Endothelial cell of umbilical vein (primary cell): Measurements from ENCODE around the gene IFNA10. TPM values are rescaled to one million over a fixed set of nuclear protein-coding genes. Genes with fewer than 3 reads are reported as not detected.

Experiments used
- BruUV-seq: library from RNA; stranded (reverse); fragments of 400-500 nt; replicated peaks from 2 replicates; lab custom pipeline; 2021; lab: Mats Ljungman, UMichigan
- CTCF ChIA-PET: fragments of 300-600, 350-600 bp; sonication (Branson Sonifier 250); formaldehyde crosslinking; loops from one replicate; lab custom pipeline; 2021; ENCODE audit warnings: antibody characterized with exemption, inconsistent platforms; lab: Charles Lee
- POLR2A ChIA-PET: fragments of 300-600, 350-600 bp; sonication (Branson Sonifier 250); formaldehyde crosslinking; loops from one replicate; lab custom pipeline; 2021; ENCODE audit warnings: antibody characterized with exemption, inconsistent platforms; lab: Charles Lee
- DNase-seq: peaks from one replicate; pipeline ENCODE4 v3.0.0-alpha.2; 2011; ENCODE audit warnings: low read depth, low spot score
- FAIRE-seq: peaks from 2 replicates; lab custom pipeline; 2011; peaks lifted over from hg19 to GRCh38; lab: Jason Lieb, UNC
- H2AFZ ChIP-seq: 2 replicates; pipeline ENCODE4 v1.6.0; 2012; ENCODE audit warnings: low read depth, low read length, control low read depth, inconsistent platforms
- H3K27ac ChIP-seq: 2 replicates; pipeline ENCODE4 v1.5.1; 2011; ENCODE audit warnings: low read depth, mild to moderate bottlenecking, control low read depth, low read length, moderate library complexity; ENCODE audit not compliant: insufficient read depth
- H3K27me3 ChIP-seq, 2 experiments: 2 replicates each; pipeline versions ENCODE4 v1.6.0 to v1.6.1; 2011; ENCODE audit warnings: low read length in 2 of 2, mixed read lengths in 1 of 2; ENCODE audit not compliant: control insufficient read depth in 2 of 2, insufficient read depth in 2 of 2
- H3K36me3 ChIP-seq, 2 experiments: 2 replicates in 1 of 2; 3 replicates in 1 of 2; pipeline ENCODE4 v1.5.1; 2011; ENCODE audit warnings: low read length in 2 of 2, mild to moderate bottlenecking in 1 of 2, moderate library complexity in 1 of 2; ENCODE audit not compliant: control insufficient read depth in 2 of 2, insufficient read depth in 2 of 2; ENCODE audit errors: extremely low read depth in 1 of 2
- H3K4me1 ChIP-seq: 3 replicates; pipeline ENCODE4 v1.5.1; 2011; ENCODE audit warnings: mild to moderate bottlenecking, low read length; ENCODE audit not compliant: control insufficient read depth, insufficient read depth; ENCODE audit errors: extremely low read depth
- H3K4me2 ChIP-seq: 2 replicates; pipeline ENCODE4 v1.6.1; 2011; ENCODE audit warnings: low read length, control low read depth, mixed read lengths; ENCODE audit not compliant: insufficient read depth
- H3K4me3 ChIP-seq, 3 experiments: fragments of 200-600 bp in 1 of 3; sonication (generic), shearing (Covaris generic) in 1 of 3; replicated peaks in 1 of 3; 2 replicates each; pipeline ENCODE4 v1.5.1; 2011 to 2016; ENCODE audit warnings: control low read depth in 3 of 3, low read length in 3 of 3, mild to moderate bottlenecking in 2 of 3, inconsistent platforms in 1 of 3, low read depth in 1 of 3, moderate library complexity in 1 of 3; ENCODE audit not compliant: insufficient read depth in 1 of 3
- H3K79me2 ChIP-seq: 2 replicates; pipeline ENCODE4 v1.6.0; 2012; ENCODE audit warnings: low read length, inconsistent platforms; ENCODE audit not compliant: control insufficient read depth, insufficient read depth
- H3K9ac ChIP-seq: replicated peaks from 2 replicates; pipeline ENCODE3; 2011; ENCODE audit warnings: low read length, control low read depth; ENCODE audit not compliant: insufficient read depth; ENCODE audit errors: extremely low read depth
- H3K9me1 ChIP-seq: replicated peaks from 3 replicates; pipeline ENCODE4 v1.6.0; 2011; ENCODE audit warnings: mild to moderate bottlenecking, low read length; ENCODE audit not compliant: control insufficient read depth, insufficient read depth; ENCODE audit errors: extremely low read depth
- H3K9me3 ChIP-seq: replicated peaks from 2 replicates; pipeline ENCODE4 v1.5.1; 2012; ENCODE audit warnings: low read length, inconsistent platforms; ENCODE audit not compliant: control insufficient read depth, insufficient read depth
- H4K20me1 ChIP-seq: replicated peaks from 2 replicates; pipeline ENCODE3; 2011; ENCODE audit warnings: mild to moderate bottlenecking, low read length; ENCODE audit not compliant: control insufficient read depth, insufficient read depth; ENCODE audit errors: extremely low read depth
- FOS ChIP-seq: IDR thresholded peaks from 2 replicates; pipeline ENCODE4 v1.6.1; 2011; ENCODE audit warnings: mild to moderate bottlenecking, low read length, moderate library complexity, borderline replicate concordance; ENCODE audit not compliant: insufficient read depth
- GATA2 ChIP-seq: IDR thresholded peaks from 2 replicates; pipeline ENCODE4 v1.7.0; 2011; ENCODE audit warnings: low read depth, mild to moderate bottlenecking, moderate library complexity, mixed read lengths, low read length; ENCODE audit not compliant: insufficient read length, insufficient read depth
- JUN ChIP-seq: IDR thresholded peaks from 2 replicates; pipeline ENCODE4 v1.6.1; 2011; ENCODE audit warnings: borderline replicate concordance, low read depth; ENCODE audit not compliant: insufficient read length, insufficient read depth
- POLR2A ChIP-seq: IDR thresholded peaks from 2 replicates; pipeline ENCODE4 v1.6.1; 2012; ENCODE audit warnings: low read depth, mild to moderate bottlenecking, control low read depth, low read length
- POLR2AphosphoS5 ChIP-seq: IDR thresholded peaks from 2 replicates; pipeline ENCODE4 v1.6.1; 2012; ENCODE audit warnings: low read depth, mild to moderate bottlenecking, control low read depth, low read length, moderate library complexity; ENCODE audit not compliant: insufficient read depth
- dilution Hi-C: fragments of 300-500 bp; cut with MboI; formaldehyde crosslinking; loops from one replicate; pipeline ENCODE4 v1.15.0; 2019; ENCODE audit warnings: low sequenced_read_pairs; ENCODE audit not compliant: extremely low pct_ligation_motif_present
- intact Hi-C: fragments of 100-400 bp; cut with micrococcal nuclease; formaldehyde crosslinking; loops from one replicate; pipeline ENCODE4 v1.10.0; 2022
- polyA plus RNA-seq, 4 experiments: library from polyadenylated mRNA; depleted of rRNA in 3 of 4; stranded (reverse) in 3 of 4; unstranded in 1 of 4; fragments of >200 nt; gene quantifications; 2 replicates each; pipeline versions ENCODE4 v1.2.1 to v1.2.3, GENCODE V29; 2011 to 2012; ENCODE audit warnings: missing spikeins in 1 of 4
- small RNA-seq: library from RNA; depleted of rRNA; stranded (forward); fragments of <200 nt; gene quantifications from one replicate; pipeline ENCODE3, GENCODE V24; 2012; ENCODE audit warnings: low replicate concordance, low read depth; ENCODE audit not compliant: insufficient read depth, insufficient read length
- total RNA-seq: library from RNA; stranded (reverse); gene quantifications from 2 replicates; pipeline ENCODE4 v1.2.3, GENCODE V29; 2021
- TF ChIP-seq, protein P1 (sequence below), 2 donors: IDR thresholded peaks; 1 replicate in 1 of 2; 2 replicates in 1 of 2; pipeline ENCODE4 v1.5.1; 2011; ENCODE audit warnings: low read length in 2 of 2, mild to moderate bottlenecking in 2 of 2, moderate library complexity in 2 of 2, control low read depth in 1 of 2, inconsistent platforms in 1 of 2, low read depth in 1 of 2; ENCODE audit not compliant: insufficient read depth in 1 of 2; ENCODE audit errors: extremely low read depth in 1 of 2
- TF ChIP-seq, protein P2 (sequence below): IDR thresholded peaks from 2 replicates; pipeline ENCODE4 v1.6.1; 2011; ENCODE audit not compliant: insufficient read depth, insufficient read length

The IFNA10 gene
- total and polyA plus RNA-seq, 2 donors (not counting 3 experiments of a cell fraction or from before 2014, with no cell fraction given), result not detected

DNA sequence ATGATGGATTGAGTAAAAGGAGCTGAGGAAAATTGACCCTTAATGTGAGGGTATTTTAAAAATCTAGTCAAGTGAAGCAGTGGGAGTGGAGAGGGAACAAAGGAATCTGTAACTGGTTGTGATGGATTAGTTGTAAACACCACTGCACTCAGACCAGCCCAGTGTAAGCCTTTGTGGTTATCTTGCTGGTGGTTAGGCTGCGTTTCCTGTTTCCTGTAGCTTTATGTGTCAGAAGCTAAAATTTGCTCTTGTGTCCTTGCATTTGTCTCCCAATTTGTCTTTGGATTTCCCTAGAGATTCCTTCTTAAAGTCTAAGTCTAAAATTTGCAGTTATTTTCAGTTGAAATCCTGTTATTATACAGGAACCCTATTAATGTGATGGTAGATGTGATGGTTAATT lies 46.8 kb downstream of the IFNA10 start:
- DNase-seq (peak; percentile 18), FAIRE-seq (no peak)
- no peaks in the 10 kb centered on the region for H3K9me1 ChIP-seq
- H3K27ac ChIP-seq, result no peak overlapping the region
- ChIA-PET POLR2A (no interaction called here), CTCF (interaction anchor here (0.6 to 1.7 kb wide), 3 partner anchors 23 to 236 kb away, joined by 3 to 5 read pairs (median 3); no protein-coding TSS in a partner anchor)
- H3K9me3 ChIP-seq, result no peaks in the 10 kb centered on the region
- H2AFZ ChIP-seq, result no peak overlapping the region
- no peaks in the 10 kb centered on the region for H4K20me1 ChIP-seq
- no peak overlapping the region for H3K4me3 ChIP-seq
- H3K27me3 ChIP-seq, result peaks cover 0 to 4% of the 10 kb centered on the region in 2 experiments
- dilution Hi-C loops, result no loop called here
- H3K9ac ChIP-seq, result no peak overlapping the region
- TF ChIP-seq FOS (peak; percentile 12), JUN (peak; percentile 33), GATA2 (no peak), POLR2A (no peak), POLR2AphosphoS5 (no peak)
- TF ChIP-seq, protein P1, sequence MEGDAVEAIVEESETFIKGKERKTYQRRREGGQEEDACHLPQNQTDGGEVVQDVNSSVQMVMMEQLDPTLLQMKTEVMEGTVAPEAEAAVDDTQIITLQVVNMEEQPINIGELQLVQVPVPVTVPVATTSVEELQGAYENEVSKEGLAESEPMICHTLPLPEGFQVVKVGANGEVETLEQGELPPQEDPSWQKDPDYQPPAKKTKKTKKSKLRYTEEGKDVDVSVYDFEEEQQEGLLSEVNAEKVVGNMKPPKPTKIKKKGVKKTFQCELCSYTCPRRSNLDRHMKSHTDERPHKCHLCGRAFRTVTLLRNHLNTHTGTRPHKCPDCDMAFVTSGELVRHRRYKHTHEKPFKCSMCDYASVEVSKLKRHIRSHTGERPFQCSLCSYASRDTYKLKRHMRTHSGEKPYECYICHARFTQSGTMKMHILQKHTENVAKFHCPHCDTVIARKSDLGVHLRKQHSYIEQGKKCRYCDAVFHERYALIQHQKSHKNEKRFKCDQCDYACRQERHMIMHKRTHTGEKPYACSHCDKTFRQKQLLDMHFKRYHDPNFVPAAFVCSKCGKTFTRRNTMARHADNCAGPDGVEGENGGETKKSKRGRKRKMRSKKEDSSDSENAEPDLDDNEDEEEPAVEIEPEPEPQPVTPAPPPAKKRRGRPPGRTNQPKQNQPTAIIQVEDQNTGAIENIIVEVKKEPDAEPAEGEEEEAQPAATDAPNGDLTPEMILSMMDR (IDR thresholded peaks at IDR 0.05; ENCODE audit: extremely low read depth in 1 of 2, insufficient read depth in 1 of 2, low read depth in 1 of 2, low read length in 2 of 2), result no peak
- TF ChIP-seq, protein P2, sequence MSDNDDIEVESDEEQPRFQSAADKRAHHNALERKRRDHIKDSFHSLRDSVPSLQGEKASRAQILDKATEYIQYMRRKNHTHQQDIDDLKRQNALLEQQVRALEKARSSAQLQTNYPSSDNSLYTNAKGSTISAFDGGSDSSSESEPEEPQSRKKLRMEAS, result no peak
- no peaks in the 10 kb centered on the region for H3K79me2 ChIP-seq
- H3K36me3 ChIP-seq, result no peaks in the 10 kb centered on the region
- no TSS peak for BruUV-seq
- H3K4me2 ChIP-seq, result peak overlapping the region; percentile 2
- peaks cover 5% of the 10 kb centered on the region for H3K4me1 ChIP-seq
- intact Hi-C loops, result no loop called here

Small RNAs within 50 kb of the gene (small RNA-seq; reads per million reads assigned to genes)
- not detected for gene RF00019

Other genes with a start within 250 kb of the IFNA10 start
- gene HACD4, start 175.5 kb downstream of the IFNA10 start, total RNA-seq, result 1.2 and 1.4 TPM in 2 replicates
- gene HACD4, start 175.5 kb downstream of the IFNA10 start, polyA plus RNA-seq, result 1.2 and 1.3 TPM in 2 replicates
- not detected in 2 replicates for gene IFNB1, start 129.2 kb downstream of the IFNA10 start, total RNA-seq
- not detected in 2 replicates for gene IFNB1, start 129.2 kb downstream of the IFNA10 start, polyA plus RNA-seq
- not detected in 2 replicates for gene IFNW1, start 65.3 kb downstream of the IFNA10 start, total RNA-seq
- not detected in 2 replicates for gene IFNW1, start 65.3 kb downstream of the IFNA10 start, polyA plus RNA-seq
- gene IFNA21, start 40.5 kb downstream of the IFNA10 start, total RNA-seq, result not detected in 2 replicates
- gene IFNA21, start 40.5 kb downstream of the IFNA10 start, polyA plus RNA-seq, result not detected in 2 replicates
- not detected in 2 replicates for gene IFNA4, start 19.6 kb downstream of the IFNA10 start, total RNA-seq
- not detected in 2 replicates for gene IFNA4, start 19.6 kb downstream of the IFNA10 start, polyA plus RNA-seq
- gene IFNA7, start 4.9 kb downstream of the IFNA10 start, total RNA-seq, result not detected in 2 replicates
- not detected in 2 replicates for gene IFNA7, start 4.9 kb downstream of the IFNA10 start, polyA plus RNA-seq
- gene IFNA16, start 10.2 kb upstream of the IFNA10 start, total RNA-seq, result not detected in 2 replicates
- gene IFNA16, start 10.2 kb upstream of the IFNA10 start, polyA plus RNA-seq, result not detected in 2 replicates
- gene IFNA17, start 21.1 kb upstream of the IFNA10 start, total RNA-seq, result not detected in 2 replicates
- gene IFNA17, start 21.1 kb upstream of the IFNA10 start, polyA plus RNA-seq, result not detected in 2 replicates
- not detected in 2 replicates for gene IFNA14, start 32.9 kb upstream of the IFNA10 start, total RNA-seq
- gene IFNA14, start 32.9 kb upstream of the IFNA10 start, polyA plus RNA-seq, result not detected in 2 replicates
- gene IFNA5, start 98.2 kb upstream of the IFNA10 start, total RNA-seq, result not detected in 2 replicates
- gene IFNA5, start 98.2 kb upstream of the IFNA10 start, polyA plus RNA-seq, result not detected in 2 replicates
- 23.5 and 23.6 TPM in 2 replicates for gene KLHL9, start 128.3 kb upstream of the IFNA10 start, total RNA-seq
- 7.4 and 8.0 TPM in 2 replicates for gene KLHL9, start 128.3 kb upstream of the IFNA10 start, polyA plus RNA-seq
- not detected in 2 replicates for gene IFNA6, start 143.7 kb upstream of the IFNA10 start, total RNA-seq
- not detected in 2 replicates for gene IFNA6, start 143.7 kb upstream of the IFNA10 start, polyA plus RNA-seq
- not detected in 2 replicates for gene IFNA13, start 160.9 kb upstream of the IFNA10 start, total RNA-seq
- gene IFNA13, start 160.9 kb upstream of the IFNA10 start, polyA plus RNA-seq, result not detected in 2 replicates
- gene IFNA2, start 178.3 kb upstream of the IFNA10 start, total RNA-seq, result not detected in 2 replicates
- gene IFNA2, start 178.3 kb upstream of the IFNA10 start, polyA plus RNA-seq, result not detected in 2 replicates
- not detected in 2 replicates for gene IFNA8, start 202.0 kb upstream of the IFNA10 start, total RNA-seq
- not detected in 2 replicates for gene IFNA8, start 202.0 kb upstream of the IFNA10 start, polyA plus RNA-seq
- gene IFNA1, start 233.3 kb upstream of the IFNA10 start, total RNA-seq, result not detected in 2 replicates
- gene IFNA1, start 233.3 kb upstream of the IFNA10 start, polyA plus RNA-seq, result not detected in 2 replicates